Non-pigmented ciliary epithelial cell (primary cell): ENCODE results near the gene SPI1.

ENCODE experiments used
- DNase-seq: peaks from one replicate; pipeline ENCODE4 v3.0.0-alpha.2; 2010; ENCODE audit warnings: low read depth

Gene SPI1

GRCh38 chr11:47388697-47389576, 10.6 kb upstream of the SPI1 start:
- no peak for DNase-seq

- no peak for DNase-seq
Observed at GRCh38 chr11:47387944-47388696, 9.8 kb upstream of the SPI1 start.

GRCh38 chr11:47384498-47384897, 6.2 kb upstream of the SPI1 start:
- no peak for DNase-seq

GRCh38 chr11:47383071-47383470, 4.7 kb upstream of the SPI1 start:
- no peak for DNase-seq

- DNase-seq, result no peak
Observed at GRCh38 chr11:47380078-47380477, 1.7 kb upstream of the SPI1 start.

- DNase-seq, result no peak
Observed at GRCh38 chr11:47379317-47379716, 970 bp upstream of the SPI1 start.

- no peak for DNase-seq
Observed at GRCh38 chr11:47378836-47379170, 456 bp upstream of the SPI1 start.

GRCh38 chr11:47377571-47378009, 757 bp downstream of the SPI1 start:
- no peak for DNase-seq

GRCh38 chr11:47376525-47377371, 1.6 kb downstream of the SPI1 start:
- DNase-seq, result no peak

- DNase-seq, result no peak
Observed at GRCh38 chr11:47376107-47376524, 2.2 kb downstream of the SPI1 start.

- DNase-seq, result no peak
Observed at GRCh38 chr11:47375546-47376085, 2.7 kb downstream of the SPI1 start.

- DNase-seq, result no peak
Observed at GRCh38 chr11:47375020-47375419, 3.3 kb downstream of the SPI1 start.

- DNase-seq, result no peak
Observed at GRCh38 chr11:47374720-47375019, 3.7 kb downstream of the SPI1 start.

GRCh38 chr11:47373876-47374719, 4.2 kb downstream of the SPI1 start:
- no peak for DNase-seq

GRCh38 chr11:47372422-47372821, 5.9 kb downstream of the SPI1 start:
- DNase-seq, result no peak

- no peak for DNase-seq
Observed at GRCh38 chr11:47369676-47370075, 8.7 kb downstream of the SPI1 start.

GRCh38 chr11:47366020-47366490, 12.3 kb downstream of the SPI1 start:
- DNase-seq, result no peak

GRCh38 chr11:47361419-47361818, 16.9 kb downstream of the SPI1 start:
- no peak for DNase-seq

GRCh38 chr11:47360341-47360740, 18.0 kb downstream of the SPI1 start:
- DNase-seq, result no peak

- DNase-seq, result no peak
Observed at GRCh38 chr11:47359586-47359985, 18.8 kb downstream of the SPI1 start.

- DNase-seq, result no peak
Observed at GRCh38 chr11:47359162-47359561, 19.2 kb downstream of the SPI1 start.
